Measurements from ENCODE around the gene DNAH7.
"Not testable (repeated sequence)": the region's sequence is repeated elsewhere in the genome, so short reads cannot be mapped to it uniquely, and the experiment has no call there.

Gene DNAH7

DNA sequence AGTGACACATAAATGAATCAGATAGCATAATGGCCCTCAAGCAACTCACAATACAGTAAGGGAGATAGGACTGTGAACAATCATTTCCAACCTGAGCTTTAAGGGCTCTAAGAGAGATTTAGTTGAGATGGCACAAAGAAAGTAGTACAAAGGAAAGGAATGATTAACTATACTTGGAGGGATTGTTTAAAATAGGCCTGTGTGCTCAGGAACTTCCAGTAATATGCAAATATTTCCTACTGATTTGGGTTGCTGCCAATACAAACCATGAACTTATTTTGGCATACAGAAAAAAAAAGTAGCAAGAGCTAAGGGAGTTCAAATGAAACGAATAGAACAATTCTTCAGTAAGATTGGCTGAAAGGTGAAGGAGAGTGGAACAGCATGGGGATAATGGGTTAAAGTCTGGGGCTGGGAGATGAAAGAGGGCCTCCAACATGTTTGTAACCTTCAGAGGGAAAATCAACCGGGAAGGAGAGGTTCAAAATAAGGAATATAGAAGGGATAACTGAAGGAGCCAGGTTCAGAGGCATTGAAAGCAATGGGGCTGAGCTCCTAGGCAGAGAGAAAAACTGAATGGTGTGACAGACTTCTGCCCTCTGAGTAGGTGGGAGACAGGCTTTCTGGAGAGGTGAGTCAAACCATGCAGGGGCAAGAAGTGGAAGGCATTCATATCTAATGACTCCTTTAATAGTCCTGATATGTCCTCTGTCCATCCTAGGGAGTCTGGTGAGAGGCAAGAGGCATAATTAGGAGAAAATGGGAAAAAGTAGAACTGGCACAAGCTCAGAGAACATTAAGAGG is 83.5 kb downstream of the DNAH7 start:
- no peak for DNase-seq (ENCODE audit: low read depth, low spot score)

DNA sequence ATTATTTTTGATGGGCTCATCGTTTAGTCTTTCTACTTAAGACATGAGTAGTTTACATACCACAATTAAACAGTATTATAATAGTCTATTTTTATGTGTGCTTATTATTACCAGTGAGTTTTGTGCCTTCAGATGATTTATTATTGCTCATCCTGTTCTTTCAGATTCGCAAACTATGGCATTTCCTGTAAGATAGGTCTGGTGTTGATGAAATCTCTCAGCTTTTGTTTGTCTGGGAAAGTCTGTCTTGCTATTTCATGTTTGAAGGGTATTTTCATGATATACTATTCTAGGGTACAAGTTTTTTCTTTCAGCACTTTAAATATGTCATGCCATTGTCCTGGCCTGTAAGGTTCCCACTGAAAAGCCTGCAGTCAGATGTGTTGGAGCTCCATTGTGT is 101.3 kb downstream of the DNAH7 start:
- DNase-seq (ENCODE audit: low read depth, low spot score), result no peak

DNA sequence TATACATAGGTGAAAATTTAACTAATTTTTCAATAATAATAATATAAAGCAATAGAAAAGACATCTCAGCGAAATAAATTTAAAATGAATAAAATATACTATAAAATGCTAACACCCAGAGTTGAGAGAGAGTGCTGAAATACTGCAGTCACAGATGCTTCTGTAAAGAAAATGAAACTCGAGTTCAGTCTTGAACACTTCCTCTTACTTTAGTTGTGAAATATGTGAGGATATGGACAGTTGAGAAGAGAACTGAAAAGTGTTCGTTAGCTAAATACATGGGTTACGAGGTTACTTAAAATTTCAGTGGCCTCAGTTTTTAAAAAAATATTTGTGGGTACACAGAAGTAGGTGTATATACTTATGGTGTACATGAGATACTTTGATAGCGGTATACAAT is 106.8 kb downstream of the DNAH7 start:
- no peak for DNase-seq (ENCODE audit: low read depth, low spot score)

DNA sequence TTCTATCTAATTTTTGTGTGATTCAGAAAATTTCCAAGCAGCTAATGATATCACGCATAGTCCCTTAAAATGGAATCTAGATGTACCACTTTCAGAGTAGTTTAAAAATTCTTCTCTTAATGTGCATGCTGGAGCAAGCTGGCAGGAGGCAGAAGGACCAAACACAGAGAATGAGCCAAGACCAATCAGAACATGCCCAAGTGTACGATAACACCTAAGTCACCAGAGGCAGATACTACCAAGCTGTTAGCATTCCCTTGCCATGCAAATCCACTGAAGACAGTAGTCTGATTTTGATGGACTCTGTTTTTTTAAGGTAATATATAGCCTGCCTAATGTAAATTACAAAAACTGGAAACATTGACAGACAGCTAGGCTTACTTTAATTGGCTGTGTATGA is 109.3 kb downstream of the DNAH7 start:
- no peak for DNase-seq (ENCODE audit: low read depth, low spot score)

DNA sequence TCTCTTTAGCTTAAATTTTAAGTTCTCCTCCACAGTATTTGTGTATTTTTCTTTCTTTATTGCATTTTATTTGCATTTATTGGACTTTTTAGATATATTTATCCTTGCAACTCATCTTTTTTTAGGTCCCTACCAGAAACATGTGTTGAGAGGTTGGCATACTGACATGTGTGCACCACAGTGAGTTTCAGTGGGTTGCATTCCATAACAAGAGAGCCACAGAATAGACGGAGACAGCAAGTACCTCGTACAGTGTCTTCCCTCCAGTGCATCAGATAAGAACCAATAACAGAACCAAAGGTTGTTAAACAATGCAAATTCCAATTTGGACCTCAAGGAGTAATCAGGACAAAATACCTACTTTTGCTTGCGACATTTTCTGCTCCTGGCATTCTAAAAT is 111.9 kb downstream of the DNAH7 start:
- no peak for DNase-seq (ENCODE audit: low read depth, low spot score)

DNA sequence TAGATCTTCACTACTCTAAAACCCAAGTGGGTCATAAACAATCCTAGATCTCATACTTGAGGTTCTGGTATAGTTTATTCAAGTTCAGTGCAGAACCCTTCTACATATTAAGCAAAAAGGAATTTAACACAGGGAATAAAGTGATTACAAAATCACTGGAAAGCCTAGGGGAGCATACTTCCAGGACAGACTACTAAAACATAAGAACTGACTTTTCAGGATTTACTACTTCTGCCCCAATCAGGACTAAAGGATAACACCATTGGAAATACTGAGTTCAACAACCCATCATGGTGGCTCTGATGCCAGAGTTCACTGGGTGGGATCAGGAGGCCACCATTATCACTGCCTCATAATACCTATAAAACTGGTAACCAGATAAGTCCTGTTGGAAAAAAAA is 123.6 kb downstream of the DNAH7 start:
- no peak for DNase-seq (ENCODE audit: low read depth, low spot score)

DNA sequence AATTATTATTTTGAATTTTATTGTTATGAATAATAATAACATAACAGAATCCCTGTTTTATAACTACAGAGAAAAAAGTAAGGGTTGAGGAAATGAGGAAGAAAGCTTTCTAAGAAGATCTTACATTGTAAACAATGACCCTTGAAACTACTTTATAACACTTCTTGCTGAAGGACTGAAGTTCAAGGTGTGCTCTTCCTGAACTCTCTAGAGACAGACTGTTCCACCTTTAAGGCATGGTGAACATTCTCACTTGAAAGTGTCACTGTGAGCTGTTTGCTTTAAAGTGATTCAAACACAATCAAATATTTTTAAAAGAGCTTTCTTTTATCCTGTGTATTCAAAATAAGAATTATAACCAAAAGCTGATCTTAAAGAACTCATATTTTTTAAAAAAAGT is 131.5 kb downstream of the DNAH7 start:
- no peak for DNase-seq (ENCODE audit: low read depth, low spot score)

DNA sequence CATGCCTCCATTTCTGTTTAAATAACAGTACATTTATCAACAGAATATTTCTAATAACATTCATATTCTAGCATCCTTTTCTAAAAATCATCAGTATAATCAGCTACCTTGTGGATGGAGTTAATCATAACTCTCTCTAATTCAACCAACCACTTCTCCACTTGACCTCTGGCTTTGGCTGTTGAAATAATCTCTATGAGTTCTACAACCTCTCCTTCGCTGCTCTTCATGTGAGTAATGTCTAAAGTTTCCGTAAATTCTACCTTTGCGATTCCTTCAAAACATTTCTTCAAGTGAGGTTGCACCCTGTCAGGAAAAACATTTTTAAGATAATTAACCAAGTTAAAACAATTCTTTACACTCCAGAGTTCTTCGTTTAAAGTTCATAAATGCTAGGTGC is 134.2 kb downstream of the DNAH7 start:
- DNase-seq (ENCODE audit: low read depth, low spot score), result no peak

DNA sequence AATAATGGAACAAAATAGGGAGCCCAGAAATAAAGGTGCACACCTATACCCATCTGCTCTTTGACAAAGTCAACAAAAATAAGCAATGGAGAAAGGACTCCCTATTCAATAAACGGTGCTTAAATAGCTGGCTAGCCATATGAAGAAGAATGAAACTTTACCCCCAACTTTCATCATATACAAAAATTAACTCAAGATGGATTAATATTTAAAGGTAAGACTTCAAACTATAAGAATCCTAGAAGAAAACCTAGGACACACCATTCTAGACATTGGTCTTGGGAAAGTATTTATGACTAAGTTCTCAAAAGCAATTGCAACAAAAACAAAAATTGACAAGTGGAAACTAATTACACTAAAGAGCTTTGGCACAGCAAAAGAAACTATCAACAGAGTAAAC is 139.1 kb downstream of the DNAH7 start:
- no peak for DNase-seq (ENCODE audit: low read depth, low spot score)

DNA sequence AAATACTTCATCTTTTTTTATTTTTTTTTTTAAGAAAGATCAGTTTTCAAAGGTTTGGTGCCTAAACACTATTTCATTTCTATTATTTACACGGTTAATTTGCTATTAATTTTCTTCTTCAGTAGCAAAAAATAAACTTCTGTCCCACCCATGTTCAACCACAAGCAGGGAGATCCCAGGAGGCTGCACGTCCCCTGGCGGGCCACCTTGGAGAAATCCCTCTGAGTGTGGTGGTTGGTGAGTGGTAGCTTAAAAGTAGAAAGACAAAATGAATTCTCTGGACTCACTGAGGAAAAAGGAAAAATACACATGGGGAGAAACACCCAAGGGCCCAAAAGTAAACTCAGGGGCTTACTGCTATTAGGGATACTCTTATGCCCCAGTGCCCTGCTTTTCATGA is 143.5 kb downstream of the DNAH7 start:
- DNase-seq (ENCODE audit: low read depth, low spot score), result no peak

DNA sequence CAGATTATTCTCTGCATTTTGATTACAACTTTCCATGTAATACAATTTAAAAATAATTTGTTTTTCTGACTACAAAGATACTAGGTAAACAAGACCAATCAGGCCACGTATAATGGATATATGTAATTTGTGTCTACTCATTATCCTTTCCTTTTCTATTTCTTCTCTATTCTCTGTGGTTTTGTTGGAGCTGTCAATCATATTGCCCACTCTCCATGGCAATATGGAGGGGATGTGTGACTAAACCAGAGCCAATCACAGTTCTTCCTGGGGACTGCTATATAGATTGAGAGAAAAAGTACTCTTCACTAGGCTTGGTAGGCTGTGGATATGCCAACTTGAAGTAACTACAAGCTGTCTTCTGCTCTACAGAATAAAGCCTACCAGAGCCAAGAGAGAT is 144.7 kb downstream of the DNAH7 start:
- DNase-seq (ENCODE audit: low read depth, low spot score), result no peak

DNA sequence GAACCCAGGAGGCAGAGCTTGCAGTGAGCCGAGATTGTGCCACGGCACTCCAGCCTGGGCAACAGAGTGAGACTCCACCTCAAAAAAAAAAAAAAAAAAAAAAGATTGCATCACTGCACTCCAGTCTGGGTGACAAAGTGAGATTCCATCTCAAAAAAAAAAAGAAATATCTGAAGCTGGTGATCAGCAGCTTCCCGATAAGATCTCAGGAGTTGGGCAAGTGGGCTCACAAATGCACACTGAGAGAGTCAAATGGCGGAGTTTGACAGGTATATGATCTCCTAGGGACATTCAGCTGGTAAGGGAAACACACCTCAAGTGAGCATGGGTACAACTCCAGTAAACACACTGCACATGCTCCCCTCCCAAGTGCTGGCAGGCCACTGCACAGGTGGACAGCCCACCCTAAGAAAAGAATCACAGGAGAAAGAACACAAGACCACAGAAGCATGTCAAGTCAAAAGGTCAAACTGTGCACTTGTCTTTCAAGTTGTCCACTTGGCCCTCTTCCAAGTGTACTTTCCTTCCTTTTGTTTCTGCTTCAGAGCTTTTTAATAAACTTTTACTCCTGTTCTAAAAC is 151.5 kb downstream of the DNAH7 start:
- not testable (repeated sequence) for DNase-seq (ENCODE audit: low read depth, low spot score)

DNA sequence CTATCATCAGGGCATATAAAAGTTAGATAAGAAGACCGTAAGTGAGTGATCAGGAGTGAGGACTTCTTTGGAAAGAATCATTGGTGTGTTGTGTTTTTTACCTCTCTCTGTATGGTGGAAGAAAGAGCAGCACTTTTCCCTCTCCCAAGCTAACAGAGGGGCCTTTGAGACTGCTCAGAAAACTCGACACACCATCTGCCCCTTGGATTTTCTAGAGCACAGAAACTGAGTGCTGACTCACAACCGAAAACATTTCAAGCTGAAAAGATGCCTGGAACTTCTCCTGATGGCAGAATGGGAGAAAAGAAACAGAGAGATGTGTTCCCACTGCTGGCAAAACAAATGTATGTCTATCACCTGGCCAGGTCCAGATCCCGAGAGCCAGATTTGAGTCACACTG is 156.6 kb downstream of the DNAH7 start:
- no peak for DNase-seq (ENCODE audit: low read depth, low spot score)

DNA sequence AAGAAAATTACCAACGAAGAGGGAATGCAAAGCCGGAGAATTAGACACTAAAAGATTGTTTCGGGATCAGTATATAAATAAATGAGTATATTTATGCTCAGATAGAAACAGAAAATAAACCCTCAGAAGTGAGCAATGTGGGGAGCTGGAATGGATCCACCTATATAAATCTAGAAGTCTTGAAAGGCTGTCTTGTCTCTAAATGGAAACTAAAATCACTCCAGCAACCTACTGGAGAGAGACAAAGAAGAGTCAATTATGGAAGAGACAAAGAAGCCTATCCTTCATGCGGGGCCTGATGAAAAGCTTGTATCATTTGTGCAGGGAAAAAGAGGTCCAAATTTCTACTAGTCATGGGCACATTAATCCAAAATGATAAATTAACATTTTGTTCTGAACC is 158.1 kb downstream of the DNAH7 start:
- no peak for DNase-seq (ENCODE audit: low read depth, low spot score)

DNA sequence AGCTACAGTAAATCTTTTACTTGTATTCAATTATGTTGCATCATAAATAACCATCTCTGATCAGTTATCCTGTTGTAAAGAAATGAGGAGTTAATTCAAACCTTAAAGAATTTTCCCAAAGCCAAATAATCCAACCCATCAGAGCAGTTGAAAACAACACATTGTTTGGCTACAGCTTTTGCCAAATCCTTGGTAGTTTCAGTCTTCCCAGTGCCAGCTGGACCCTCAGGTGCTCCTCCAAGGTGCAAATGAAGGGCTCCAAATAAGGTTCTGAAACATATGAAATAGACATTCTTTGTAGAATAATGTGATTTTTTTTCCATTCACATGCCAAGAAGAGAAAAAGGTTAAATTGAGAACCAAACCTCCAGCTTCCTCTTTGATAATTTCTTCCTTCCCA is 158.7 kb downstream of the DNAH7 start:
- DNase-seq (ENCODE audit: low read depth, low spot score), result no peak

DNA sequence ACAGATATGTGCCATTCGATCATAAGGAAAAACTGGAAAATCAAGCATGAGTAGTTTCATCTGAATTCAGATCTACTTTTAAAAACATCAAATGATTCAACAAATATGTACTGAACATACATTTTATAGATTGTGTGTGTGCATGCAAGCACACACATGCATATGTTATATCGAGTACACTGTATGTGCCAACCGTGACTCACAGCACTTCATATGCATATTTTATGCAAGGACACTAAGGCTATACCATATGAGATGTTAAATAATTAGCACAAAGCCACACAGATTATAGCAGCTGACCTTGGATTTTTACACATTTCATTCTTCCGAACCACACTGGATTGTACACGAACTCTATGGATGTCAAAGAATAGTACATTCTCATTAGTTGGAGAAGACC is 161.2 kb downstream of the DNAH7 start:
- no peak for DNase-seq (ENCODE audit: low read depth, low spot score)

DNA sequence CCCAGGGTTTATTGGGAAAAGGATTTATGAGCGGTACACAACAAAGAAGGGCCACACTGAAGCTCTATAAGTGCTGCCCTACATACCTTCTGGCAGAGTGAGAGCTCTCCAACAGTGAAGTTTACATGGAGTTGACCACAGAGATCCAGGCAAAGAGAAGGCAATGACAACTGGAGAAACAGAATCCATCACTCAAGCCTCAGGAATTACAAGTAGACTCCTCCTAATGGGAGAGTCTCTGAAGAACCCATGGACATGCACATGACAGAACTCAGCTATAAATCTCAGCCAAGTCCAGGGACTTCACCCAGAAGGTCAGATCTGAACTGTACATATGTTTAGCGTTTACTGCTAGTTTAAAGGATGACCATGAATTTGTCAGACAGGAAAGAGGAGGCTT is 164.7 kb downstream of the DNAH7 start:
- DNase-seq (ENCODE audit: low read depth, low spot score), result no peak

DNA sequence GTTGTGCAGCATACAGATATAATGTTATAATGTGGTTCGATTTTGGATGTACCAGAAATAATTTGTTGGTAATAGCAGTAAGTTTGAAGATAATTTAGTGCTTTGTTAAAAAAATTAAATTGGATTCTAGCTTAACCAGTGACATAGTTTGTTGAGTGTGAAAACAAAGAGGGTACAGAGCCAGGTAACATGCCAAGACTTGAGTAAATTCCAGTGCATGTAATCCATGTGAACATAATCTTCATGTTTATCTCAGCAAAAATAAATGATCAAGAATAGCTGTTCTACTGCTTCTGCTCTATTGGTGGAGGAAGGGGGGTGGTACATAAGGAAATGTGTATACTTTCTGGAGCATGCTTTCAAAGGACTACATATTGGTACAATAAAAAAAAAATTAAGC is 165.8 kb downstream of the DNAH7 start:
- DNase-seq (ENCODE audit: low read depth, low spot score), result no peak

DNA sequence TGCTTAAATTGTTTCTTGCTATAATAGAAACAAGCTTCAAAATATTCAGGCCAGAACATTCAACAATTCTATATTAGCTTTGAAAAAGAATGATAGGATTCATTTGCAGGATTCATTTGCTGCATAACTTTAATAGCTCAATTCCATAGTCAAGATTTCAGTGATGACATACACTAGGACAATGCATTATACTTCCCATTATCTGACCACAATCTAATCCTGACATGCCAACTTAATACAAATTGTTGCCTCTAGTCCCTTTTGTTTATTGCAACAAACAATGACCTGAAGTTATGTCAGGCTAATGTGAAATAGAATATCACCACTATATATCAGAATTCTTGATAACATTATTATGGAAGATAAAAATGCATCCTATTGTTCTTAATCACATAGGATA is 169.4 kb downstream of the DNAH7 start:
- no peak for DNase-seq (ENCODE audit: low read depth, low spot score)

DNA sequence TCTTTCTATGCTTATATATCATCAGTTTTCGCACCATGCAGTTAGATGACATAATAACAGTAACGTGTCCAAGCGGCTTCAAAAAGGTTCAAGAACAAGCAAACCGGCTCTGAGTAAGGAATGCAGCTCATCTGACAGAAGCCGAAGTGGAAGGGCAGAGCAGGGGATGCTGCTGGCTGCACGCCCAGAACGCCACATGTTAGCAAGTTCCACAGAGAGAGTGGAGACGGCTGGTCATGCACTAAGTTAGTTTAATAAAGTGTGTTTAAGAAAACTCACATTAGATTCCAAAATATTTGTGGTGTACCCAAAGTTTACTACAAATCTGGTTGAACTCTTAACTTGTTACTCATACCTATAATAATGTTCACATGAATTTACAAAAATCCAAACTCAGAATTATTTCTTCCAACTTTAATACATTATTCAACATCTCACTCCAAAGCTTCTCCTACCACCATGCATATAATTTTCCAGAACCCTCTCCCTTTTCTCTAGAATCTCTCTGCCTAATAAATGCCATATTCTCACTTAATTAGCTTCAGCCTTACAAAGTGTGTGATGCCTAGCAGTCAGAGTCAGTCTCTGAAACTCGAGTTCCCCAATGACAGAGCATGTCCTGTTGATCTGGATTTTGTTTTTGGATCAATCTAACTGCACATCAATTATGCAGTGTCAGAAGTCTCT is 170.0 kb downstream of the DNAH7 start:
- DNase-seq (ENCODE audit: low read depth, low spot score), result no peak

DNA sequence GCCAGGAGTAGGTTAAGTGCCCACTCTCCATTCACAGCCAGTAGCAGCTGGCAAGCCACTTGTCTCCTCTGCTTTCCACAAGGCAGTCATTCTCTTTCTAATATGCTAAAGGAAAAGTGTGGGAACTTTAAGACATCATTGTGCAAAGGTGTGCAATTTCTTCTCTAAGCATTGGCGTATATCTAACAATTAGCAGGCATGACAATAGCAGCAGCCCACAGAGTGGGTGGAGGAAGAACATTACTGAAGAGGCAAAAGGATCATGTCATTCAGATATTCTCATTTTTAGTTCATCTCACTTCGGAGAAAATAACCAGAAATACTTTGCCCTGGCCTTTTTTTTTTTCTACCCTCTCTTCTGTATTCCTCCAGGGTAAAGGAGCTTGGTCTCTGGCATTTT is 177.6 kb downstream of the DNAH7 start:
- DNase-seq (ENCODE audit: low read depth, low spot score), result no peak

DNA sequence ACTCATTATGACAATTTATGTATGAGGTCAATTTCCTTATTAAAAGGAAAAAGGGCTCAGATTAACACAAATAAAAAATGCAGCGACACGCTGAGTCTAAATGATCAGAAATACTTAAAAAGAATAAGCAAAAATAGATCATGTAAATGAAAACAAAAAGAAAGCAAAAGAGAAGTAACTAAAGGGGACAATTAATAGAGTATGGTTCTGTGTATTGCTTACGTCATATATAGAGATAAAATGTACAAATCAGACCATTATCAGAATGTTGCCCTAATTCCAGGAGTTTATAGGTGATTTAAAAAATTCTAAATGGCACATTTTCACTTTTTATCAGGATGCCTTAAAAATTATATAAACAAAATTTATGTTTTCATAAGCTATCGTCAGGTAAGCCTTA is 189.5 kb downstream of the DNAH7 start:
- no peak for DNase-seq (ENCODE audit: low read depth, low spot score)

DNA sequence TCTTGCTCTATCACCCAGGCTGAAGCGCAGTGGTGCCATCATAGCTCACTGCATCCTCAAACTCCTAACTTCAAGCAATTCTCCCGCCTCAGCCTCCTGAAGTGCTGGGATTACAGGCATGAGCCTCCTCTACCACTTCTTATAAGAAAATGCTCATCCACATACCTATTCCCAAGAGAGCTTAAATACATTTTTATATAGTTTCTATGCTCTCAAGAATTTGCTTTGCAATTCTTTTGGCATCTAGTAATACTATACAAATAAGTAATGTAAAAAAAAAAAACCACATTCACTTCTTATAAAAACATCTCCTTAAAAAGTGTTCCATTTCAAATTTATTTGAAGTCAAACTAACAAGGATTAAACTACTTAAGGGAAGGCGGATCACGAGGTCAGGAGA is 197.3 kb downstream of the DNAH7 start:
- no peak for DNase-seq (ENCODE audit: low read depth, low spot score)
